MM.1S (cell line): Measurements from ENCODE around the gene FXR1.

Experiments
- DNase-seq: peaks from one replicate; pipeline ENCODE4 v3.0.0-alpha.2; 2015
- H2AFZ ChIP-seq: fragments of 300-600 bp; sonication (generic); 2 replicates; pipeline ENCODE4 v1.6.0; 2016; ENCODE audit warnings: antibody characterized with exemption, low read length
- H3F3A ChIP-seq: fragments of 300-600 bp; sonication (generic); 2 replicates; pipeline ENCODE4 v1.6.1; 2016; ENCODE audit warnings: mild to moderate bottlenecking, antibody characterized with exemption, low read length, moderate library complexity, mixed read lengths; ENCODE audit not compliant: insufficient read depth
- H3K27ac ChIP-seq: fragments of 300-600 bp; sonication (generic); 2 replicates; pipeline ENCODE4 v1.5.1; 2016; ENCODE audit warnings: mild to moderate bottlenecking, low read length
- H3K27me3 ChIP-seq: fragments of 300-600 bp; sonication (generic); replicated peaks from 2 replicates; pipeline ENCODE4 v1.6.0; 2016; ENCODE audit warnings: low read length; ENCODE audit not compliant: insufficient read depth
- H3K36me3 ChIP-seq: fragments of 300-600 bp; sonication (generic); replicated peaks from 2 replicates; pipeline ENCODE4 v1.6.1; 2016; ENCODE audit warnings: mild to moderate bottlenecking, low read length, mixed read lengths; ENCODE audit not compliant: insufficient read depth
- H3K4me1 ChIP-seq: fragments of 300-600 bp; sonication (generic); 2 replicates; pipeline ENCODE4 v1.6.1; 2016; ENCODE audit warnings: low read length, mixed read lengths
- H3K4me2 ChIP-seq: fragments of 300-600 bp; sonication (generic); 2 replicates; pipeline ENCODE4 v1.6.0; 2016; ENCODE audit warnings: low read depth, low read length
- H3K4me3 ChIP-seq: fragments of 300-600 bp; sonication (generic); 2 replicates; pipeline ENCODE4 v1.5.1; 2016; ENCODE audit warnings: low read length, mixed read lengths
- H3K79me2 ChIP-seq: fragments of 300-600 bp; sonication (generic); 2 replicates; pipeline ENCODE4 v1.6.1; 2016; ENCODE audit warnings: mixed run types, low read length, mixed read lengths
- H3K9ac ChIP-seq: fragments of 300-600 bp; sonication (generic); 2 replicates; pipeline ENCODE4 v1.6.1; 2016; ENCODE audit warnings: low read length, mixed read lengths
- H3K9me2 ChIP-seq: fragments of 300-600 bp; sonication (generic); replicated peaks from 2 replicates; pipeline ENCODE4 v1.6.1; 2016; ENCODE audit warnings: mild to moderate bottlenecking, low read length, mixed read lengths; ENCODE audit not compliant: insufficient read depth
- H3K9me3 ChIP-seq: fragments of 300-600 bp; sonication (generic); replicated peaks from 2 replicates; pipeline ENCODE4 v1.6.1; 2016; ENCODE audit warnings: mild to moderate bottlenecking, low read length, mixed read lengths; ENCODE audit not compliant: insufficient read depth
- H4K20me1 ChIP-seq: fragments of 300-600 bp; sonication (generic); 2 replicates; pipeline ENCODE4 v1.6.1; 2016; ENCODE audit warnings: mild to moderate bottlenecking, low read length, moderate library complexity, mixed read lengths; ENCODE audit not compliant: insufficient read depth
- EZH2 ChIP-seq: fragments of 300-600 bp; sonication (generic); optimal IDR thresholded peaks from 2 replicates; pipeline ENCODE3; 2017; ENCODE audit warnings: low read depth, mild to moderate bottlenecking, antibody characterized with exemption, low read length, mixed read lengths
- EZH2phosphoT487 ChIP-seq: fragments of 300-600 bp; sonication (generic); IDR thresholded peaks from 2 replicates; pipeline ENCODE4 v1.6.1; 2018; ENCODE audit warnings: antibody characterized with exemption, low read length
- TF ChIP-seq, protein P1 (sequence below): fragments of 300-600 bp; sonication (generic); IDR thresholded peaks from 2 replicates; pipeline ENCODE4 v1.5.1; 2016; ENCODE audit warnings: antibody characterized with exemption, low read length, mixed read lengths

Gene FXR1

DNA sequence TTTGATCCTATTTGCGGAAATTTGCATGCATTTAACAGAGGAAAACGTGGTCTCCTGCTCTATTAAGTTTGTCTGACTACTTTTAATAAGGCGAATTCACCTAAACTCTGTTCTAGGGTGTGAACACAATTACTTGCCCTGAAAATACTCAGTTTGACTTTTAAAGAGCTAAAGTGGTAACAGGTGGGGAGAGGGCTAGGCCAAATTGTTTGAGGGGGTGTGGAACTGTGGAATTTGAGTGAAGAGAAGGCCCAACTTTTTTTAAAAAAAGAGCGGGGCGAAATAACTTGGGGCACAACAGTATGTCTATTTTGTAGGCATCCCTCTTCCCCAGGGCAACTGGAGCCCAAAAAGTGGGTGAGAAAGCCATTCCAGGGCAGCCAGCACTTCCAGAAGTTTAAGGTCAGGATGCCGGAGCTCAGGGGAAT, 580 bp upstream of the FXR1 start:
- no peak for TF ChIP-seq EZH2
- no peak for TF ChIP-seq EZH2phosphoT487
- TF ChIP-seq, protein P1, sequence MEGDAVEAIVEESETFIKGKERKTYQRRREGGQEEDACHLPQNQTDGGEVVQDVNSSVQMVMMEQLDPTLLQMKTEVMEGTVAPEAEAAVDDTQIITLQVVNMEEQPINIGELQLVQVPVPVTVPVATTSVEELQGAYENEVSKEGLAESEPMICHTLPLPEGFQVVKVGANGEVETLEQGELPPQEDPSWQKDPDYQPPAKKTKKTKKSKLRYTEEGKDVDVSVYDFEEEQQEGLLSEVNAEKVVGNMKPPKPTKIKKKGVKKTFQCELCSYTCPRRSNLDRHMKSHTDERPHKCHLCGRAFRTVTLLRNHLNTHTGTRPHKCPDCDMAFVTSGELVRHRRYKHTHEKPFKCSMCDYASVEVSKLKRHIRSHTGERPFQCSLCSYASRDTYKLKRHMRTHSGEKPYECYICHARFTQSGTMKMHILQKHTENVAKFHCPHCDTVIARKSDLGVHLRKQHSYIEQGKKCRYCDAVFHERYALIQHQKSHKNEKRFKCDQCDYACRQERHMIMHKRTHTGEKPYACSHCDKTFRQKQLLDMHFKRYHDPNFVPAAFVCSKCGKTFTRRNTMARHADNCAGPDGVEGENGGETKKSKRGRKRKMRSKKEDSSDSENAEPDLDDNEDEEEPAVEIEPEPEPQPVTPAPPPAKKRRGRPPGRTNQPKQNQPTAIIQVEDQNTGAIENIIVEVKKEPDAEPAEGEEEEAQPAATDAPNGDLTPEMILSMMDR: no peak
- Histone ChIP-seq H3F3A (peaks cover 14% of the 10 kb centered on the region; the same call in 1 of the 2 replicates), H3K27ac (peak overlapping the region; percentile 78; the same call in 1 of the 2 replicates), H2AFZ (peak overlapping the region; percentile 62), H3K9ac (peak overlapping the region; percentile 94), H3K4me3 (peak overlapping the region; percentile 94), H3K36me3 (peaks cover 13% of the 10 kb centered on the region), H3K27me3 (no peaks in the 10 kb centered on the region), H3K79me2 (peaks cover 45% of the 10 kb centered on the region), H3K9me3 (no peaks in the 10 kb centered on the region), H3K4me1 (peaks cover 24% of the 10 kb centered on the region), H3K4me2 (peak overlapping the region; percentile 65), H4K20me1 (peaks cover 20% of the 10 kb centered on the region), H3K9me2 (no peaks in the 10 kb centered on the region)
- DNase-seq: peak; percentile 38

DNA sequence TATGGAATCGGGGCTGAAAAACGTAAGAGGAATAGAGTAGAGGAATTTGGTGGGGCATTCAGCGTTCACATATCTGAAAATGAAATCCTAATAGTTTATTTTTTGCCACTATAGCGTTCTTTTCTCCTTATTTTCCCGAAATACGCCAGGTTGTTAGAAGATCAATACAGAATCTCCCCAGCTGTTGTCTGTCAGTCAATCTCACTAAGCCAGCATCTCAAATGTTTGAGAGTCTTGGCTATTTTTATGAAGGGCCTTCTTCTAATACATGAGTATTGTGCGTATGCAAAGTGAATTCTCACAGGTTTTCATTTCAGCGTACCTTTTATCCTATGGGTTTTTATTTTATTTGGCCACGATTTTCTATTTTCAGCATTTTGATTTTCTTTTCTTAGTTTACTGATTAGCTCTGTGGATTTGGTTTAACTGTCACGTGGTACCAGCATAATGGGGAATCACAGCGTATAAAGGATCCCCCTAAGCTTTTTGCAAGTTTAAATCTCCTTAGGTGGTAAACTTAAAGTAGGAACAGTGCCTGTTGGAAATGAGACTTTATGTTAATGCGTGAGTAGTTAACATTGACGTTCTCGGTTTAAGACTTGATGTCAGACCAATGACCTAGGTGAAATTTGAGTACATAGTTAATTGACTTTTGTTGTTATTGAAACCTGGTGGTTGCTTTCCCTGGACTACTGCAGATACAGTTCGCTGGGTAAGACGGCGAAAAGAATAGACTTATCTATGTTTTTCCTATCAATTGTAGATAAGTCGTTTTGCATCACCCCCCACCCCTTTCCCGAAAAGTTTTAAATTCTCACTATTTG, 1.3 kb downstream of the FXR1 start:
- peaks cover 39% of the 10 kb centered on the region for H3K4me1 ChIP-seq
- H3F3A ChIP-seq: peaks cover 22% of the 10 kb centered on the region; the same call in 1 of the 2 replicates
- no peaks in the 10 kb centered on the region for H3K9me3 ChIP-seq
- H3K9me2 ChIP-seq: no peaks in the 10 kb centered on the region
- H3K36me3 ChIP-seq: peaks cover 17% of the 10 kb centered on the region
- TF ChIP-seq EZH2phosphoT487 (no peak), EZH2 (no peak)
- TF ChIP-seq, protein P1: no peak
- peak overlapping the region; percentile 94 for H3K9ac ChIP-seq
- H3K4me3 ChIP-seq: peak overlapping the region; percentile 94
- no peak for DNase-seq
- H3K4me2 ChIP-seq: peak overlapping the region; percentile 56
- H3K27me3 ChIP-seq: no peaks in the 10 kb centered on the region
- H4K20me1 ChIP-seq: peaks cover 26% of the 10 kb centered on the region
- no peak overlapping the region for H3K27ac ChIP-seq
- H2AFZ ChIP-seq: no peak overlapping the region
- peaks cover 64% of the 10 kb centered on the region for H3K79me2 ChIP-seq

GRCh38 chr3:180918542-180918941, 6.1 kb downstream of the FXR1 start:
- TF ChIP-seq, protein P1: no peak
- no peak for TF ChIP-seq EZH2phosphoT487
- no peak for TF ChIP-seq EZH2
- Histone ChIP-seq H3K4me1 (peaks cover 41% of the 10 kb centered on the region), H3K9ac (peak overlapping the region; percentile 13; the same call in 1 of the 2 replicates), H3K36me3 (peaks cover 17% of the 10 kb centered on the region), H3K4me3 (no peak overlapping the region), H3K4me2 (peak overlapping the region; percentile 37; the same call in 1 of the 2 replicates), H3K79me2 (peaks cover 100% of the 10 kb centered on the region), H3K9me2 (no peaks in the 10 kb centered on the region), H3K27me3 (no peaks in the 10 kb centered on the region), H4K20me1 (peaks cover 63% of the 10 kb centered on the region), H3K27ac (peak overlapping the region; percentile 55; the same call in 1 of the 2 replicates), H2AFZ (no peak overlapping the region), H3K9me3 (no peaks in the 10 kb centered on the region), H3F3A (0 out of 2 replicates have a peak, but pooled peaks cover 8% of the 10 kb centered on the region)
- peak; percentile 32 for DNase-seq
